ENCODE data around the gene CDH6. TPM values are rescaled to one million over a fixed set of nuclear protein-coding genes. Genes with fewer than 3 reads are reported as not detected.

The CDH6 gene
- total and polyA plus RNA-seq, 2 donors (not counting 3 experiments of a cell fraction or from before 2014, with no cell fraction given): 0.06 TPM; not detected in 1

GRCh38 chr5:31185951-31186350, 7.5 kb upstream of the CDH6 start:
- dilution Hi-C loops (cut with MboI; ENCODE audit: extremely low pct_ligation_motif_present, low sequenced_read_pairs) (no loop called here), intact Hi-C loops (cut with micrococcal nuclease) (no loop called here)
- Histone ChIP-seq H3K27ac (ENCODE audit: insufficient read depth, low read depth, low read length) (no peak overlapping the region), H3K27me3 (ENCODE audit: control insufficient read depth in 2 of 2, insufficient read depth in 2 of 2, low read length in 2 of 2) (no peaks in the 10 kb centered on the region), H3K4me3 (replicated peaks in 1 of 3; ENCODE audit: insufficient read depth in 1 of 3, low read depth in 1 of 3, low read length in 3 of 3) (no peak overlapping the region), H3K79me2 (ENCODE audit: control insufficient read depth, insufficient read depth, low read length) (no peaks in the 10 kb centered on the region), H2AFZ (ENCODE audit: low read depth, low read length) (no peak overlapping the region), H3K9ac (replicated peaks; ENCODE audit: extremely low read depth, insufficient read depth, low read length) (no peak overlapping the region), H3K4me2 (ENCODE audit: insufficient read depth, low read length) (no peak overlapping the region), H3K9me3 (replicated peaks; ENCODE audit: control insufficient read depth, insufficient read depth, low read length) (no peaks in the 10 kb centered on the region), H3K4me1 (ENCODE audit: control insufficient read depth, extremely low read depth, insufficient read depth, low read length) (no peaks in the 10 kb centered on the region), H3K36me3 (ENCODE audit: control insufficient read depth in 2 of 2, extremely low read depth in 1 of 2, insufficient read depth in 2 of 2, low read length in 2 of 2) (no peaks in the 10 kb centered on the region), H4K20me1 (replicated peaks; ENCODE audit: control insufficient read depth, extremely low read depth, insufficient read depth, low read length) (no peaks in the 10 kb centered on the region), H3K9me1 (replicated peaks; ENCODE audit: control insufficient read depth, extremely low read depth, insufficient read depth, low read length) (no peaks in the 10 kb centered on the region)
- FAIRE-seq (no peak), DNase-seq (ENCODE audit: low read depth, low spot score) (no peak)
- POLR2A ChIA-PET: no interaction called here
- CTCF ChIA-PET: interaction anchor here (1.0 to 1.7 kb wide), 6 partner anchors 8 to 17 kb away, joined by 3 to 9 read pairs (median 4); no protein-coding TSS in a partner anchor
- no TSS peak for BruUV-seq (replicated peaks)
- TF ChIP-seq FOS (IDR thresholded peaks at IDR 0.05; ENCODE audit: borderline replicate concordance, insufficient read depth, low read length) (no peak), CTCF (IDR thresholded peaks at IDR 0.05; ENCODE audit: extremely low read depth in 1 of 2, insufficient read depth in 1 of 2, low read depth in 1 of 2, low read length in 2 of 2) (no peak), GATA2 (IDR thresholded peaks at IDR 0.05; ENCODE audit: insufficient read depth, insufficient read length, low read depth, low read length) (no peak), POLR2AphosphoS5 (IDR thresholded peaks at IDR 0.05; ENCODE audit: insufficient read depth, low read depth, low read length) (no peak), EZH2 (IDR thresholded peaks at IDR 0.05; ENCODE audit: borderline replicate concordance, low read depth, low read length, severe bottlenecking) (no peak), JUN (IDR thresholded peaks at IDR 0.05; ENCODE audit: borderline replicate concordance, insufficient read depth, insufficient read length, low read depth) (no peak), MYC (IDR thresholded peaks at IDR 0.05; ENCODE audit: low read depth, low read length) (no peak), MAX (IDR thresholded peaks at IDR 0.05; ENCODE audit: insufficient read depth, insufficient read length) (no peak), POLR2A (IDR thresholded peaks at IDR 0.05; ENCODE audit: low read depth, low read length) (no peak)
